OCI-LY7 (cell line): ENCODE measurements around the gene NAALADL2.

ENCODE experiments used
- EZH2phosphoT487 ChIP-seq: fragments of 200-600 bp; sonication (generic); IDR thresholded peaks from 2 replicates; pipeline ENCODE4 v1.6.1; 2018; ENCODE audit warnings: low read depth, borderline replicate concordance, mild to moderate bottlenecking, mixed run types, antibody characterized with exemption, low read length, moderate library complexity, mixed read lengths
- TF ChIP-seq, protein P1 (sequence below): fragments of 200-600 bp; sonication (generic); conservative IDR thresholded peaks from 2 replicates; pipeline ENCODE4 v1.5.1; 2014; ENCODE audit warnings: mild to moderate bottlenecking, antibody characterized with exemption, low read length, moderate library complexity, mixed read lengths

DNA sequence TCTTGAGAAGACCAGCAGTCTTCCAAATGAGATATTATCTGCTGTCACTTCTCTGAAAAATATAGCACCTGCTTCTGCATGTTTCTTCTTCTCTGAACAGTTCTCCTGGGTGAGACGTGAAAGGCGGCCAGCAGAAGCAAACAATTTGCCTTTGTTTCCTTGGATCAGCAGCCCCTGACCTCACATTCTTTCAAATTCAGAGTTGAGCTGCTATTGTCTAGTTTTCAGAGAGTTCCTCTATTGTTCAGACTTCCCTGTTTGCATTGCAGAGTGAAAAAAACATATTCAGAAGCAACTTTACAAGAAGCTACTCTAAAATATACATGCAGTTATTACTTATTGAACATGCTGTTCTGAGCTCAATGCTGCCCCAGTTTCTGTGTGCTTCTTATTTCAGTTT lies 653.6 kb downstream of the NAALADL2 start:
- TF ChIP-seq, protein P1, sequence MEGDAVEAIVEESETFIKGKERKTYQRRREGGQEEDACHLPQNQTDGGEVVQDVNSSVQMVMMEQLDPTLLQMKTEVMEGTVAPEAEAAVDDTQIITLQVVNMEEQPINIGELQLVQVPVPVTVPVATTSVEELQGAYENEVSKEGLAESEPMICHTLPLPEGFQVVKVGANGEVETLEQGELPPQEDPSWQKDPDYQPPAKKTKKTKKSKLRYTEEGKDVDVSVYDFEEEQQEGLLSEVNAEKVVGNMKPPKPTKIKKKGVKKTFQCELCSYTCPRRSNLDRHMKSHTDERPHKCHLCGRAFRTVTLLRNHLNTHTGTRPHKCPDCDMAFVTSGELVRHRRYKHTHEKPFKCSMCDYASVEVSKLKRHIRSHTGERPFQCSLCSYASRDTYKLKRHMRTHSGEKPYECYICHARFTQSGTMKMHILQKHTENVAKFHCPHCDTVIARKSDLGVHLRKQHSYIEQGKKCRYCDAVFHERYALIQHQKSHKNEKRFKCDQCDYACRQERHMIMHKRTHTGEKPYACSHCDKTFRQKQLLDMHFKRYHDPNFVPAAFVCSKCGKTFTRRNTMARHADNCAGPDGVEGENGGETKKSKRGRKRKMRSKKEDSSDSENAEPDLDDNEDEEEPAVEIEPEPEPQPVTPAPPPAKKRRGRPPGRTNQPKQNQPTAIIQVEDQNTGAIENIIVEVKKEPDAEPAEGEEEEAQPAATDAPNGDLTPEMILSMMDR = no peak
- no peak for TF ChIP-seq EZH2phosphoT487
